Thoracic aorta (tissue), 2 donors: ENCODE data around the gene MSI2. TPM values are rescaled to one million over a fixed set of nuclear protein-coding genes. Genes with fewer than 3 reads are reported as not detected.

Experiments used
- ATAC-seq: fragments of 150-250 bp; one replicate; pipeline ENCODE4 v1.8.0; 2017; ENCODE audit warnings: low read depth; ENCODE audit not compliant: insufficient number of reproducible peaks, low FRiP score
- DNase-seq: peaks from one replicate; pipeline ENCODE4 v3.0.0-alpha.2; 2020; ENCODE audit warnings: low spot score
- H3K27ac ChIP-seq, 2 donors: fragments of 200-600 bp; sonication (generic); 1 replicate in 1 of 2; 2 replicates in 1 of 2; pipeline ENCODE4 v1.5.1; 2016; ENCODE audit warnings: mild to moderate bottlenecking in 2 of 2, moderate library complexity in 2 of 2
- H3K27me3 ChIP-seq: fragments of 200-600 bp; sonication (generic); replicated peaks from 2 replicates; pipeline ENCODE4 v1.6.0; 2016; ENCODE audit warnings: mild to moderate bottlenecking; ENCODE audit not compliant: insufficient read depth
- H3K36me3 ChIP-seq: fragments of 200-600 bp; sonication (generic); one replicate; pipeline ENCODE4 v1.5.1; 2016
- H3K4me1 ChIP-seq, 2 donors: fragments of 200-600 bp; sonication (generic); 1 replicate in 1 of 2; 2 replicates in 1 of 2; pipeline versions ENCODE4 v1.5.1 to v1.6.0; 2016; ENCODE audit warnings: low read depth in 2 of 2, mild to moderate bottlenecking in 1 of 2; ENCODE audit not compliant: control insufficient read depth in 1 of 2
- H3K4me3 ChIP-seq: fragments of 200-600 bp; sonication (generic); 2 replicates; pipeline ENCODE4 v1.5.1; 2016; ENCODE audit warnings: mild to moderate bottlenecking
- H3K9me3 ChIP-seq: fragments of 200-600 bp; sonication (generic); 2 replicates; pipeline ENCODE4 v1.5.1; 2016
- total RNA-seq, 2 donors: library from RNA; depleted of rRNA; stranded (reverse); fragments of >200 nt; gene quantifications; one replicate each; pipeline versions ENCODE4 v1.1.0 to v1.2.3, GENCODE V29; 2016
- TF ChIP-seq, protein P1 (sequence below): fragments of 200-600 bp; sonication (generic); IDR thresholded peaks from one replicate; pipeline ENCODE4 v1.5.1; 2019; ENCODE audit warnings: antibody characterized with exemption

Gene MSI2
- total RNA-seq, 2 donors from 2014 or later: 32.1 to 46.2 TPM

- no peak for DNase-seq
- H3K4me1 ChIP-seq: no peaks in the 10 kb centered on the region
- ATAC-seq: no peak
- TF ChIP-seq, protein P1, sequence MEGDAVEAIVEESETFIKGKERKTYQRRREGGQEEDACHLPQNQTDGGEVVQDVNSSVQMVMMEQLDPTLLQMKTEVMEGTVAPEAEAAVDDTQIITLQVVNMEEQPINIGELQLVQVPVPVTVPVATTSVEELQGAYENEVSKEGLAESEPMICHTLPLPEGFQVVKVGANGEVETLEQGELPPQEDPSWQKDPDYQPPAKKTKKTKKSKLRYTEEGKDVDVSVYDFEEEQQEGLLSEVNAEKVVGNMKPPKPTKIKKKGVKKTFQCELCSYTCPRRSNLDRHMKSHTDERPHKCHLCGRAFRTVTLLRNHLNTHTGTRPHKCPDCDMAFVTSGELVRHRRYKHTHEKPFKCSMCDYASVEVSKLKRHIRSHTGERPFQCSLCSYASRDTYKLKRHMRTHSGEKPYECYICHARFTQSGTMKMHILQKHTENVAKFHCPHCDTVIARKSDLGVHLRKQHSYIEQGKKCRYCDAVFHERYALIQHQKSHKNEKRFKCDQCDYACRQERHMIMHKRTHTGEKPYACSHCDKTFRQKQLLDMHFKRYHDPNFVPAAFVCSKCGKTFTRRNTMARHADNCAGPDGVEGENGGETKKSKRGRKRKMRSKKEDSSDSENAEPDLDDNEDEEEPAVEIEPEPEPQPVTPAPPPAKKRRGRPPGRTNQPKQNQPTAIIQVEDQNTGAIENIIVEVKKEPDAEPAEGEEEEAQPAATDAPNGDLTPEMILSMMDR: no peak
- H3K36me3 ChIP-seq: no peaks in the 10 kb centered on the region
- H3K4me3 ChIP-seq: no peak overlapping the region
- H3K27ac ChIP-seq: no peak overlapping the region
- no peaks in the 10 kb centered on the region for H3K27me3 ChIP-seq
- H3K9me3 ChIP-seq: no peaks in the 10 kb centered on the region
Observed at GRCh38 chr17:57723427-57724025, 467.2 kb downstream of the MSI2 start.

- TF ChIP-seq, protein P1: no peak
- Histone ChIP-seq H3K27ac (no peak overlapping the region), H3K4me3 (no peak overlapping the region), H3K9me3 (no peaks in the 10 kb centered on the region), H3K27me3 (no peaks in the 10 kb centered on the region), H3K4me1 (no peaks in the 10 kb centered on the region), H3K36me3 (no peaks in the 10 kb centered on the region)
- ATAC-seq: no peak
- DNase-seq: no peak
Observed at GRCh38 chr17:57724026-57724728, 467.9 kb downstream of the MSI2 start.

GRCh38 chr17:57724729-57725125, 468.4 kb downstream of the MSI2 start:
- ATAC-seq: no peak

GRCh38 chr17:57726213-57726790, 470.0 kb downstream of the MSI2 start:
- no peaks in the 10 kb centered on the region for H3K9me3 ChIP-seq
- no peaks in the 10 kb centered on the region for H3K36me3 ChIP-seq
- no peak overlapping the region for H3K27ac ChIP-seq
- H3K4me1 ChIP-seq: no peaks in the 10 kb centered on the region
- DNase-seq: no peak
- ATAC-seq: no peak
- H3K27me3 ChIP-seq: no peaks in the 10 kb centered on the region
- no peak overlapping the region for H3K4me3 ChIP-seq
- TF ChIP-seq, protein P1: no peak

More at GRCh38 chr17:57724729-57725125, 468.4 kb downstream of the MSI2 start:
- TF ChIP-seq, protein P1: no peak
- DNase-seq: no peak
- Histone ChIP-seq H3K36me3 (no peaks in the 10 kb centered on the region), H3K27me3 (no peaks in the 10 kb centered on the region), H3K4me3 (no peak overlapping the region), H3K27ac (no peak overlapping the region), H3K4me1 (no peaks in the 10 kb centered on the region), H3K9me3 (no peaks in the 10 kb centered on the region)

DNA sequence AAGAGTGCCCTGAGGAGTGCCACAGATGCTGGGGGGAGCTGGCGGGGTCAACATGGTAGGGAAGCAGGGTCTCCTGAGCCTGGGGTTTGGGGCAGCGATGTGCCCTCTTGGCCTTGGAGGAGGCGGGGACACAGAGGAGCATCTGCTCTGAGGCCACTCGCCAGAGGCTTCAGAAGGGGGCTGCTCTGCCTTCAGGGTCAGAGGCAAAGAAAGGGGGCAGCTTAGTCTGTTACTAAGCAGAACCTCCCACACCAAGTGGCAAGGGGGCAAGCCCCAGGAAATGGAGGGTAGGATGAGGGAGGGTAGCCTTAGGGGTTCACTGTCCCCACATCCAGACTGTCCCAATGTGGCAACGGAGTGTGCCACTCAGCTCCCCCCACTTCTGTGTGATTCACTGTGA, 470.5 kb downstream of the MSI2 start:
- TF ChIP-seq, protein P1: no peak
- no peaks in the 10 kb centered on the region for H3K36me3 ChIP-seq
- DNase-seq (no peak), ATAC-seq (no peak)
- no peak overlapping the region for H3K27ac ChIP-seq
- no peak overlapping the region for H3K4me3 ChIP-seq
- H3K27me3 ChIP-seq: no peaks in the 10 kb centered on the region
- no peaks in the 10 kb centered on the region for H3K9me3 ChIP-seq
- H3K4me1 ChIP-seq: no peaks in the 10 kb centered on the region
